ENCODE measurements around the gene LIMCH1.

The LIMCH1 gene

DNA sequence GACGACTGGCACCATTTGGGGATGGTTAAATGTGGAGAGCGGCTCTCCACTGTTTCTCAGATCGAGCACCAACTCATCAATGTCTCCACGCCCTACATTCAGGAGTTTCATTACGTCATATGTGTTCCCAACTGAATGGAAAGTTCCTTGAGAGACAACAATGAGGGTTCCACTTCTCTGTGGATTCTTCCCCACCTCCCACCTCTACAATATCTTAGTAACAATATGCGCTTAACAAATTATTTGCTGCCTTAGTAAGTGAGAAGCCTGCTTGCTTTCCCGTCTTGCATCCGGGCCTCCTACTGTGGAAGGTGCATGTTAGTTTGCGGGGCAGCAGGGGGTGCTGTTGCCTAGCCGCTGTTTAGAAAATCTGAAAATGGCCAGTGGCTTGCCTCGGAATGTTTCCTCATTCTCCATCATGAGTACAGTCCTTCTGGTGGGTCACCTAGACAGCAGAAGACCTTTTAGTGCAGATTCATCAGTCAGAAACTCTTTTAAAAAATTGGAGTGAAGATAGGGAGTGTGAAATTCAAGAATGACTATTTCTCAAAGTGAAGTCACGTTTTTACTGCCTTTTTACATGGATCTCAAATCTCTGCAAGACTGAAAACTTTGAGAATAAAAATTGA, 154.9 kb downstream of the LIMCH1 start:
- no peak for TF ChIP-seq CTCF (IDR thresholded peaks at IDR 0.05)
- Histone ChIP-seq H3K27me3 (peaks cover 15% of the 10 kb centered on the region), H3K36me3 (no peaks in the 10 kb centered on the region), H3K4me3 (ENCODE audit: low read depth in 1 of 2, low read length in 1 of 2) (no peak overlapping the region), H3K9me3 (no peaks in the 10 kb centered on the region), H3K27ac (no peak overlapping the region), H3K4me1 (ENCODE audit: control insufficient read depth in 1 of 2, insufficient read depth in 1 of 2, low read depth in 1 of 2, low read length in 1 of 2) (no peaks in the 10 kb centered on the region)

- Histone ChIP-seq H3K27ac (no peak overlapping the region), H3K36me3 (no peaks in the 10 kb centered on the region), H3K9me3 (no peaks in the 10 kb centered on the region), H3K4me3 (ENCODE audit: low read depth in 1 of 2, low read length in 1 of 2) (no peak overlapping the region), H3K4me1 (ENCODE audit: control insufficient read depth in 1 of 2, insufficient read depth in 1 of 2, low read depth in 1 of 2, low read length in 1 of 2) (no peaks in the 10 kb centered on the region), H3K27me3 (peaks cover 15% of the 10 kb centered on the region)
- no peak for TF ChIP-seq CTCF (IDR thresholded peaks at IDR 0.05)
These were observed 155.7 kb downstream of the LIMCH1 start for GRCh38 chr4:41693629-41694028.

GRCh38 chr4:41696131-41696530, 158.2 kb downstream of the LIMCH1 start:
- Histone ChIP-seq H3K9me3 (no peaks in the 10 kb centered on the region), H3K27ac (no peak overlapping the region), H3K4me3 (ENCODE audit: low read depth in 1 of 2, low read length in 1 of 2) (no peak overlapping the region), H3K36me3 (no peaks in the 10 kb centered on the region), H3K4me1 (ENCODE audit: control insufficient read depth in 1 of 2, insufficient read depth in 1 of 2, low read depth in 1 of 2, low read length in 1 of 2) (no peaks in the 10 kb centered on the region), H3K27me3 (peaks cover 8% of the 10 kb centered on the region)
- TF ChIP-seq CTCF (IDR thresholded peaks at IDR 0.05), result no peak

DNA sequence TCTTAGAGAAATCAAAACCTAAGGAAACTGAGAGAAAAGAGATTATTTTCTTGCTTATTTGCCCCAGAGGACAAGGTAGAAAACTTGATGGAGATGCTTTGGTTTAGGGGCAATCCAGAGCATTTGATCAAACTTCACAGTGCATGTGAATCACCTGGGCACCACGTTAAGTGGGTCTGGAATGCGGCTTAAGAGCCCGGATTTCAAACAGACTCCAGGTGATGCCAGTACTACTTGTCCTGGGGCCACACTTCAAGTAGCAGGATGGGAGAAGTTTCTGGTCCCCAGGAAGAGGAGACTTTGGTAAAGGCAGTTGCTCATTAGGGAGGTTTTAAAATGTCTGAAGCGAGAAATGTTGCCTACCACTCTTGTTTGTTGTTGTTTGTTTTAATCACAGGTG, 158.8 kb downstream of the LIMCH1 start:
- Histone ChIP-seq H3K27me3 (peaks cover 15% of the 10 kb centered on the region), H3K9me3 (no peaks in the 10 kb centered on the region), H3K4me3 (ENCODE audit: low read depth in 1 of 2, low read length in 1 of 2) (no peak overlapping the region), H3K36me3 (no peaks in the 10 kb centered on the region), H3K27ac (no peak overlapping the region), H3K4me1 (ENCODE audit: control insufficient read depth in 1 of 2, insufficient read depth in 1 of 2, low read depth in 1 of 2, low read length in 1 of 2) (no peaks in the 10 kb centered on the region)
- no peak for TF ChIP-seq CTCF (IDR thresholded peaks at IDR 0.05)

DNA sequence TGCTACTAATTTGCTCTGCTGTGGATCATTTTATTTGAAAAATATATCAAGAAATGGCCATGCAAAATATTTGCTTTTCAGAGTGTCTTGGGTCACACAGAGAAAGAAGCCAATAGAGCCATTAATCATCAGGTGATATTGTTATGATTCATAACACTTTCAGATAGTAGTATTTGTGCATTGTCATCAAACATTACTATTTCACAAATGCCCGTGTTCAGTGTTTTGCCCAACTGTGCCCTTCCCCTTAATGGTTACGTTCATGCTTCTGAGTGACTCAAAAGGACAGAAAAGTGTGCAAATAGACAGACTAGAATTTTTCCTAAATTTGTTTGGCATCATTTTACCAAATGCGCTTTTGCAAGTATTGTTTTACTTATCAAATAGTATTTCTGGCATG, 164.0 kb downstream of the LIMCH1 start:
- no peak overlapping the region for H3K27ac ChIP-seq
- H3K4me3 ChIP-seq (ENCODE audit: low read depth in 1 of 2, low read length in 1 of 2), result no peak overlapping the region
- no peaks in the 10 kb centered on the region for H3K4me1 ChIP-seq (ENCODE audit: control insufficient read depth in 1 of 2, insufficient read depth in 1 of 2, low read depth in 1 of 2, low read length in 1 of 2)
- H3K9me3 ChIP-seq, result no peaks in the 10 kb centered on the region
- TF ChIP-seq CTCF (IDR thresholded peaks at IDR 0.05), result no peak
- no peaks in the 10 kb centered on the region for H3K36me3 ChIP-seq
- peaks cover 57% of the 10 kb centered on the region for H3K27me3 ChIP-seq

DNA sequence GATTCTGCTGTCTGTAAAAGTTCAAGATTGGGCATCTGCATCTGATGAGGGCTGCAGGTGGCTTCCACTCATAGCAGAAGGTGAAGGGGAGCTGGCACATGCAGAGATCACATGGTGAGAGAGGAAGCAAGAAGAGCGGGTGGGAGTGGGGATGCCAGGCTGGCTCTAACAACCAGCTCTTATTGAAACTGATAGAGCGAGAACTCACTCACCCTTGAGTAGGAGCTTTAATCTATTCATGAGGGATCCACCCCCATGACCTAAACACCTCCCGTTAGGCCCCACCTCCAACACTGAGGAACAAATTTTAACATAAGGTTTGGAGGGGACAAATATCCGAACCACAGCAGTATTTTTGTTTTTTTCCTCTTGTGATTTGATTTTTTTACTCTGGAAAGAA, 164.8 kb downstream of the LIMCH1 start:
- Histone ChIP-seq H3K36me3 (no peaks in the 10 kb centered on the region), H3K4me3 (ENCODE audit: low read depth in 1 of 2, low read length in 1 of 2) (no peak overlapping the region), H3K27me3 (peaks cover 64% of the 10 kb centered on the region), H3K9me3 (no peaks in the 10 kb centered on the region), H3K27ac (no peak overlapping the region), H3K4me1 (ENCODE audit: control insufficient read depth in 1 of 2, insufficient read depth in 1 of 2, low read depth in 1 of 2, low read length in 1 of 2) (no peaks in the 10 kb centered on the region)
- TF ChIP-seq CTCF (IDR thresholded peaks at IDR 0.05), result no peak
